ENCODE measurements around the gene NLN. TPM values are rescaled to one million over a fixed set of nuclear protein-coding genes. Genes with fewer than 3 reads are reported as not detected.
"Not testable (repeated sequence)": the region's sequence is repeated elsewhere in the genome, so short reads cannot be mapped to it uniquely, and the experiment has no call there.

Gene NLN
- total and polyA plus RNA-seq, 5 experiments from 2014 or later: 2.3 to 7.2 (median 4.4) TPM

DNA sequence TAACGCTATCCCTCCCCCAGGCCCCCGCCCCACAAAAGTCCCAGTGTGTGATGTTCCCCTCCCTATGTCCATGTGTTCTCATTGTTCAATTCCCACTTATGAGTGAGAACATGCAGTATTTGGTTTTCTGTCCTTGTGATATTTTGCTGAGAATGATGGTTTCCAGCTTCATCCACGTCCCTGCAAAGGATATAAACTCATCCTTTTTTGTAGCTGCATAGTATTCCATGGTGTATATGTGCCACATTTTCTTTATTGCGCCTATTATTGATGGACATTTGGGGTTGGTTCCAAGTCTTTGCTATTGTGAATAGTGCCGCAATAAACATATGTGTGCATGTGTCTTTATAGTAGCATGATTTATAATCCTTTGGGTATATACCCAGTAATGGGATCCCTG, 125.0 kb downstream of the NLN start:
- peaks cover 3 to 20% (median 10%) of the 10 kb centered on the region in 9 donors for H3K9me3 Mint-ChIP-seq
- DNase-seq, ATAC-seq: not testable (repeated sequence)

DNA sequence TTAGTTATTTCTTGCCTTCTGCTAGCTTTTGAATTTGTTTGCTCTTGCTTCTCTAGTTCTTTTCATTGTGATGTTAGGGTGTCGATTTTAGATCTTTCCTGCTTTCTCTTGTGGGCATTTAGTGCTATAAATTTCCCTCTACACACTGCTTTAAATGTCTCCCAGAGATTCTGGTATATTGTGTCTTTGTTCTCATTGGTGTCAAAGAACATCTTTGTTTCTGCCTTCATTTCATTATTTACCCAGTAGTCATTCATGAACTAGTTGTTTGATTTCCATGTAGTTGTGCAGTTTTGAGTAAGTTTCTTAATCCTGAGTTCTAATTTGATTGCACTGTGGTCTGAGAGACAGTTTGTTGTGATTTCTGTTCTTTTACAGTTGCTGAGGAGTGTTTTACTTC, 127.9 kb downstream of the NLN start:
- H3K9me3 Mint-ChIP-seq: peaks cover 0 to 21% (median 10%) of the 10 kb centered on the region in 9 donors
- H3K4me1 Mint-ChIP-seq, POLR2A ChIA-PET, H3K36me3 Mint-ChIP-seq, H3K4me3 Mint-ChIP-seq, H3K27me3 Mint-ChIP-seq, DNase-seq, H3K27ac Mint-ChIP-seq, ATAC-seq: not testable (repeated sequence)

More for the DNA sequence above, 125.0 kb downstream of the NLN start:
- H3K27me3 Mint-ChIP-seq, H3K4me3 Mint-ChIP-seq, H3K36me3 Mint-ChIP-seq, H3K27ac Mint-ChIP-seq, POLR2A ChIA-PET, H3K4me1 Mint-ChIP-seq: not testable (repeated sequence)

DNA sequence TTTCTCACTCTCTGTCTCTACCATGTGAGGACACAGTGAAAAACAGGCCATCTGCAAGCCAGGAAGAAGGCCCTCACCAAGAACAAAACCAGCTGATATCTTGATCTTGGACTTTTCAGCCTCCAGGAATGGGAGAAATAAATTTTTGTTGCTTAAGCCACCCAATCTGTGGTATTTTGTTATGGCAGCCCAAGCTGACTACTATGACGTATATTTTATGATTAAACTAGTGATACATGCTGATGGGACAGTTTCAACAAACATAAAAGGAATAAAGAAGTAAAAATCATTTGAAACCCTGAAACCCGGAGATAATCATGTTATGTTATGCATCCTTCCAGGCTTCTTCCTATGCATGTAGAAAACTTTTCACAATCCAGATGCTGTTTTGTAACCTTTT, 132.9 kb downstream of the NLN start:
- H3K4me1 Mint-ChIP-seq: peaks cover 0 to 6% (median 0%) of the 10 kb centered on the region in 4 donors
- DNase-seq: no peak
- peak overlapping the region in 1 of 10 donors; percentile 53 for H3K27ac Mint-ChIP-seq
- H3K27me3 Mint-ChIP-seq: no peaks in the 10 kb centered on the region
- POLR2A ChIA-PET: no interaction called here
- peaks cover 0 to 6% (median 4%) of the 10 kb centered on the region in 3 donors for H3K36me3 Mint-ChIP-seq
- H3K4me3 Mint-ChIP-seq: no peak overlapping the region
- H3K9me3 Mint-ChIP-seq: peaks cover 0 to 18% (median 9%) of the 10 kb centered on the region in 9 donors
- ATAC-seq: no peak

DNA sequence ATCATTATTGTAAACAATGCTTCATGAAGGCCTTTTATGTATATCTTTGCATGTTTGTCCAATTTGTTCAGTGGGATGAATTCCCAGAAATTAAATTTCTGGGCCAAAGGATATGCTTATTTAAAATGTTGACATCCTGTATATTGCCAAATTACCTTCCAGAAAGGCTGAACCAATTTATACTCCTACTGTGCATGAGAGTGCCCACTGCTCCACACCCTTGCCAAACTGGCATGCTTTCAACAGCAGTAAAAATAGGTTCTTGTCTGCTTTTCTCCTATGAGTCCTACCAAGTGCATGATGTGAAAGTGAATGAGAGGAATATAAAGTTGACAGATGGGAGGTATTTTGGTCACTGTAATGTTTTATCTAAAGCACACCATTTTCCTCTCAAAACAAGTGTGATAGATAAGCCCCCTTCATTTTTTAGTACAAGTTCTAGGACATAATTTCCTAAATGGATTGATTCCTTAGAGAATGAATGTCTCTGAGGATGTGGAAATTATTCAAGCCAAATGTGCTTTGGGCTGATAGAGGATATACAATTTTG, 133.8 kb downstream of the NLN start:
- Mint-ChIP-seq H3K4me1 (peaks cover 0 to 6% (median 0%) of the 10 kb centered on the region in 4 donors), H3K9me3 (peaks cover 0 to 15% (median 6%) of the 10 kb centered on the region in 9 donors), H3K36me3 (peaks cover 0 to 6% (median 4%) of the 10 kb centered on the region in 3 donors), H3K27me3 (no peaks in the 10 kb centered on the region), H3K27ac (no peak overlapping the region), H3K4me3 (no peak overlapping the region)
- POLR2A ChIA-PET: no interaction called here
- DNase-seq: no peak
- no peak for ATAC-seq

DNA sequence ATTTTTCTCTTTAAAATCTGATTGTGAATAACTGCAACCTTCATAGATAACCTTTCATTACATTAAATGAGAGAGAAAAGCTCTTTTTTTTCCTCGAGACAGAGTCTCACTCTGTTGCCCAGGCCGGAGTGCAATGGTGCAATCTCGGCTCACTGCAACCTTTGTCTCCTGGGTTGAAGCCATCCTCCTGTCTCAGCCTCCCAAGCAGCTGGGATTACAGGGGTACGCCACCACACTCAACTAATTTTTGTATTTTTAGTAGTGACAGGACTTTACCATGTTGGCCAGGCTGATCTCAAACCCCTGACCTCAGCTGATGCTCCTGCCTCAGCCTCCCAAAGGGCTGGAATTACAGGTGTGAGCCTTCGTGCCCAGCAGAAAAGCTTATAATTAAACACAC, 134.5 kb downstream of the NLN start:
- H3K4me1 Mint-ChIP-seq: peaks cover 0 to 4% (median 0%) of the 10 kb centered on the region in 4 donors
- H3K27ac Mint-ChIP-seq: peak overlapping the region in 1 of 10 donors; percentile 69
- H3K36me3 Mint-ChIP-seq: peaks cover 0 to 5% (median 2%) of the 10 kb centered on the region in 3 donors
- no peak overlapping the region for H3K4me3 Mint-ChIP-seq
- no peak for ATAC-seq
- no peak for DNase-seq
- POLR2A ChIA-PET: no interaction called here
- no peaks in the 10 kb centered on the region for H3K27me3 Mint-ChIP-seq
- H3K9me3 Mint-ChIP-seq: peaks cover 0 to 11% (median 3%) of the 10 kb centered on the region in 9 donors

DNA sequence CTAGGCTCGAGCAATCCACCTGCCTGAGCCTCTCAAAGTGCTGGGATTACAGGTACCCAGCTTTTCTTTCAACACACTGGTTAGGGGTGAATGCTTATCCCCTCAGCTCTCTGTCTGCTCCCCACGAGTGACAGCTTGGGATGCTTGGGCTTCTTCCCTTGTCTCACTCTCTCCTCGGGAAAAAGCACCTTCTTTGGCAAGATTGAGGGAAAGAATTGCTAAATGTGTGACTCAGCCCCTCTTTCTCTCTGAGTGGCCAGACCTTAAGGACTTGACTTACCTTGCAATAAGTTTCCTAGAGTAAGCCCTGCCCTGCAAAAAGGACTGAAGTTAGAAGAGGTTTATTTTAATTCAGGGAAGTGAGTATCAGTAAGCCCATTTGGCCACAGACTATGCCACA, 136.3 kb downstream of the NLN start:
- no peak overlapping the region for H3K27ac Mint-ChIP-seq
- POLR2A ChIA-PET: interaction anchor here (0.7 to 1.6 kb wide), 2 partner anchors 67 to 146 kb away, joined by 4 read pairs; no protein-coding TSS in a partner anchor
- no peaks in the 10 kb centered on the region for H3K27me3 Mint-ChIP-seq
- H3K36me3 Mint-ChIP-seq: peaks cover 0 to 2% (median 0%) of the 10 kb centered on the region in 3 donors
- peaks cover 0 to 5% (median 0%) of the 10 kb centered on the region in 9 donors for H3K9me3 Mint-ChIP-seq
- no peak for DNase-seq
- no peak overlapping the region for H3K4me3 Mint-ChIP-seq
- no peak for ATAC-seq
- peaks cover 3 to 7% (median 4%) of the 10 kb centered on the region in 4 donors for H3K4me1 Mint-ChIP-seq

DNA sequence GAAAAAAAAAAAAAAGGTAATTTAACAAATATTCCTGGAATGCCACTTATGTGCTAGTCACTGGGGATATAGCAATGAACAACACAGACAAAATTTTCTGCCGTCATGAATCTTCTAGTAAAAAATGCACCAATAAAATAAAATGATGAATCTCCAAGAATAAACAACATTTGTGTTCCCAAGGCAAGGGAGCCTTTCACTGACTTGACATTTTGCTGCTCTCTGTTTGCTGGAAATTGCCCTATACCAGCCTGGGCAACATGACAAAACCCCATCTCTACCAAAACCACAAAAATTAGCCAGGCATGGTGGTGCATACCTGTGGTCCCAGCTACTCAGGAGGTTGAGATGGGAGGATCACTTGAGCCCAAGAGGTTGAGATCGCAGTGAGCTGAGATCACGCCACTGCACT, 139.8 kb downstream of the NLN start:
- Mint-ChIP-seq H3K27ac (no peak overlapping the region), H3K4me3 (no peak overlapping the region), H3K4me1 (peaks cover 10 to 20% (median 18%) of the 10 kb centered on the region in 4 donors), H3K36me3 (peaks cover 0 to 2% (median 0%) of the 10 kb centered on the region in 3 donors), H3K9me3 (no peaks in the 10 kb centered on the region), H3K27me3 (no peaks in the 10 kb centered on the region)
- POLR2A ChIA-PET: interaction anchor here (0.7 kb wide), 1 partner anchor 75 kb away, joined by 5 read pairs; no protein-coding TSS in a partner anchor
- ATAC-seq (no peak), DNase-seq (no peak)

DNA sequence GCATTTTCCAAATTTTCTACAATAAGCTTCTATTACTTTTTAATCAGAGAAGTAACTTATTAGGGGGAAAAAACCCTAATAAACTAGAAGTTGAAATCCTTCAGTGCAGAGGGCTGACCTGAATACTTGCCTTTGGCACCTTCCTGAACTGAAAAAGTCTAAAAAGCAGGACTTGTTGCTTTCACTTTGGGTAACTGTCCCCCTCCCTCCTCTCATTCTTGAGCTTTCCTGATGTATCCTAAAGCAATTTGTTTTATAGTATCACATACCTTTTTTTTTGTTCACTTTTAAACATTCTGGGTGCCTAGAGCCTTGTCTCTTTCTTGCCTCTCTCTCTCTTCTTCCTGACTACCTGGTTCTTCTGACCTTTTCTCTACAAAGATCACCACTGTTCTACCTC, 140.4 kb downstream of the NLN start:
- peaks cover 13 to 26% (median 23%) of the 10 kb centered on the region in 4 donors for H3K4me1 Mint-ChIP-seq
- POLR2A ChIA-PET: interaction anchor here (0.7 kb wide), 2 partner anchors 12 to 74 kb away, joined by 3 to 5 read pairs; no protein-coding TSS in a partner anchor
- H3K4me3 Mint-ChIP-seq: peak overlapping the region in 1 of 10 donors; percentile 18
- H3K27ac Mint-ChIP-seq: peak overlapping the region in 5 of 10 donors; percentile 1 to 68 (median 23)
- H3K9me3 Mint-ChIP-seq: no peaks in the 10 kb centered on the region
- no peaks in the 10 kb centered on the region for H3K27me3 Mint-ChIP-seq
- H3K36me3 Mint-ChIP-seq: peaks cover 0 to 2% (median 0%) of the 10 kb centered on the region in 3 donors
- ATAC-seq: no peak
- DNase-seq: no peak

DNA sequence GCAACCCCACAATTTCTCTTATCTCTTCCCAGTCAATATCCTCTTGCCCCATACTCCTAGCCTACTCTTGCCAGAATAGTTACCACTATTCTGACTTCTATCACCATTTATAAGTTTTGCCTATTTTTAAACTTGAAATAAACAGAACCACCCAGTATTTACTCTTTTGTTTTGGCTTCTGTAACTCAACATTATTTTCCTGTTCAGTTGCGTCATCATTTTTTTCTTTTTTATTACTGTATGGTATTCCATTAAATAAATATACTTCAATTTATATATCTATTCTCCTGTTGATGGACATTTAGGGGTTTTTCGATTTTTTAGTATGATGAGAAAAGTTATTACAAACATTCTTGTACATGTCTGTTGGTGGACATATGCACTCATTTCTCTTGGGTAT, 141.7 kb downstream of the NLN start:
- POLR2A ChIA-PET: no interaction called here
- peak overlapping the region in 2 of 10 donors; percentile 2 to 56 for H3K27ac Mint-ChIP-seq
- DNase-seq (no peak), ATAC-seq (no peak)
- H3K9me3 Mint-ChIP-seq: no peaks in the 10 kb centered on the region
- no peak overlapping the region for H3K4me3 Mint-ChIP-seq
- H3K4me1 Mint-ChIP-seq: peaks cover 18 to 34% (median 30%) of the 10 kb centered on the region in 4 donors
- peaks cover 0 to 2% (median 0%) of the 10 kb centered on the region in 3 donors for H3K36me3 Mint-ChIP-seq
- no peaks in the 10 kb centered on the region for H3K27me3 Mint-ChIP-seq

DNA sequence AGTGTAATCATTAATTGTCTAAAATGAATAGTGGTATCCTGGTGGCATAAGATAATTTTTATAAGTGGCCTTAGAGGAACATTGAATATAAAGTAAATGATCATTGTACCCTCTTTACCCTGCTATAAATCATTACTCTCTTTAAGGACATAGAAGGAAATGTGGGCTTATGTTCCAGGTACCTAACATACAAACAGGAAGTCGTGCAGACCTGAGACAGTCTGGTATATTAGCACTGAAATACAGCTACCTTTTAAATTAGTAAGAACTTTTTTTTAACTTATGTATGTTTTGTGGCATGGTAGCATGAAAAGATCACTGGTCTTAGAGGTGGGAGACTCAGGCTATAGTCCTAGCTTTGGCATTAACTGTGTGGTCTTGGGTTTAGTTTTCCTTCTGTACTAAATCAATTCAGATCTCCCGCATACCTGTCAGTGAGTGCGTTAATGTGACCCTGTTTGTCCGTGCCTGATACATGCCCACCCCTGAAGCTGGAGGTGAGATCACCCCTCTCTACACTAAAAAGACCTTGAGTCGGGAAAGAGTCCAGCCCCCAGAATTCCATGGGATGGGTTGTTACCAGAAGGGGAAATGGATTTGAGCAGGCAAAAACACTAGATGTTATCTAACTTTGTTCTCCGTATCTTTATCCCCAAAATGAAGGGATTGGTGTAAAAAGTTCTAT, 145.0 kb downstream of the NLN start:
- Mint-ChIP-seq H3K9me3 (peaks cover 0 to 7% (median 0%) of the 10 kb centered on the region in 9 donors), H3K4me3 (peak overlapping the region; percentile 64 to 84 (median 76)), H3K36me3 (peaks cover 0 to 8% (median 0%) of the 10 kb centered on the region in 3 donors), H3K4me1 (peaks cover 17 to 34% (median 31%) of the 10 kb centered on the region in 4 donors), H3K27me3 (no peaks in the 10 kb centered on the region), H3K27ac (peak overlapping the region; percentile 72 to 98 (median 87))
- DNase-seq (peak in 3 of 10 donors; percentile 15 to 38 (median 34)), ATAC-seq (peak; percentile 88 to 90)
- POLR2A ChIA-PET: interaction anchor here (1.5 to 2.8 kb wide), 2 partner anchors 11 to 58 kb away, joined by 5 to 28 read pairs; partner anchors contain the start of gene ERBIN

DNA sequence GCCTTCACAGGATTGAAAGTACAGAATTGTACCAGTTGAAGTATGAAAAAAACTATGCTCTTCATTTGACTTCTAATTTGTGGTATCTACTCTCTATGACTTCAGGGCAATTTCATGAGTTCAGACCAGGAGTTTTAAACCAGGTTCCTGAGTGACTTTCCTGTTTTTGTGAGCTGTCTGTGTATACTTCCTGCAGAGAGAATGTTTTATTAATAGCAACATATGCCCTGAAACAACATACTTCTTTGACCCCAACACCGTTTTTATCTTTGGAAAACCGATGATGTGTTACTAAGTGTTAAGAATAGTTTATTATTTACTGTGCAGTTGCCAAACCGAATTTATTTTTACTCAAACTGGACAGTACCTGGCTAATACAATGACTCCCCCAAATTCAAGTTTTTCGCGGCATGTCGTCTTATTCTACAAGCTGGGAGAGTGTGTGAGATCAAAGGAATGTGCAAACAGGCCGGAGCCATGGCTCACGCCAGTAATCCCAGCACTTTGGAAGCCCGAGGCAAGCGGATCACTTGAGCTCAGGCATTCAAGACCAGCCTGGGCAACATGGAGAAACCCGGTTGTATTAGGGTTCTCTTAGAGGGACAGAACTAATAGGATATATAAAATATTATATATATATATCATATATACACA, 145.7 kb downstream of the NLN start:
- POLR2A ChIA-PET: interaction anchor here (1.5 to 2.8 kb wide), 2 partner anchors 11 to 58 kb away, joined by 5 to 28 read pairs; partner anchors contain the start of gene ERBIN
- peak overlapping the region; percentile 64 to 84 (median 76) for H3K4me3 Mint-ChIP-seq
- DNase-seq: peak in 3 of 10 donors; percentile 4 to 8 (median 4)
- peaks cover 17 to 29% (median 27%) of the 10 kb centered on the region in 4 donors for H3K4me1 Mint-ChIP-seq
- H3K27ac Mint-ChIP-seq: peak overlapping the region; percentile 72 to 98 (median 87)
- peaks cover 0 to 7% (median 0%) of the 10 kb centered on the region in 9 donors for H3K9me3 Mint-ChIP-seq
- H3K36me3 Mint-ChIP-seq: peaks cover 0 to 8% (median 0%) of the 10 kb centered on the region in 3 donors
- H3K27me3 Mint-ChIP-seq: no peaks in the 10 kb centered on the region
- peak; percentile 51 to 57 for ATAC-seq

DNA sequence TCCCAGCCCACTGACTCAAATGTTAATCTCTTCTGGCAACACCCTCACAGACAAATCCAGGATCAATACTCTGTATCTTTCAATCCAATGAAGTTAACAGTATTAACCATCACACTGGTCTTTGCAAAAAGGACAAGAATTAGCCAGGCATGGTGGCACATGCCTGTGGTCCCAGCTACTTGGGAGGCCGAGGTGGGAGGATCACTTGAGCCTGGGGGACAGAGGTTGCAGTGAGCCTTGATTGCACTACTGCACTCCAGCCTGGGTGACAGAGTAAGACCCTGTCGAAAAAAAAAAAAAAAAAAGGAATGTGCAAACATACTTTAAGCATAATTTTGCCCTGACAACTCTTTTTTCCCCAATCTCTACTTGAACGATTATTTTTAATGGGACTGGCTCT, 146.5 kb downstream of the NLN start:
- POLR2A ChIA-PET: interaction anchor here (1.5 kb wide), 1 partner anchor 10 kb away, joined by 5 read pairs; no protein-coding TSS in a partner anchor
- ATAC-seq (no peak), DNase-seq (no peak)
- Mint-ChIP-seq H3K4me1 (peaks cover 16 to 27% (median 26%) of the 10 kb centered on the region in 4 donors), H3K9me3 (peaks cover 0 to 7% (median 0%) of the 10 kb centered on the region in 9 donors), H3K27me3 (no peaks in the 10 kb centered on the region), H3K4me3 (no peak overlapping the region), H3K36me3 (peaks cover 0 to 8% (median 0%) of the 10 kb centered on the region in 3 donors), H3K27ac (peak overlapping the region in 9 of 10 donors; percentile 44 to 98 (median 62))
